SHP77 treated with DMSO at 0.1 percent for 48 hours (cell line): ENCODE data around the gene NEDD4L.

Experiments used
- DNase-seq: peaks from one replicate; lab custom pipeline; 2025; lab: John Stamatoyannopoulos, UW

Gene NEDD4L

GRCh38 chr18:58054041-58054781 is 10.2 kb downstream of the NEDD4L start:
- no peak for DNase-seq

GRCh38 chr18:58055890-58056558 is 12.0 kb downstream of the NEDD4L start:
- DNase-seq: no peak

- no peak for DNase-seq
Observed at GRCh38 chr18:58056852-58057251, 12.8 kb downstream of the NEDD4L start.

- DNase-seq: peak; percentile 36
Observed at GRCh38 chr18:58057291-58057965, 13.4 kb downstream of the NEDD4L start.

GRCh38 chr18:58058720-58059119 is 14.7 kb downstream of the NEDD4L start:
- DNase-seq: no peak

GRCh38 chr18:58060254-58060653 is 16.2 kb downstream of the NEDD4L start:
- no peak for DNase-seq

- no peak for DNase-seq
Observed at GRCh38 chr18:58061349-58061748, 17.3 kb downstream of the NEDD4L start.

- DNase-seq: no peak
Observed at GRCh38 chr18:58064406-58064998, 20.5 kb downstream of the NEDD4L start.

GRCh38 chr18:58065956-58066355 is 21.9 kb downstream of the NEDD4L start:
- DNase-seq: no peak

- DNase-seq: no peak
Observed at GRCh38 chr18:58067601-58068000, 23.6 kb downstream of the NEDD4L start.

GRCh38 chr18:58069099-58069498 is 25.1 kb downstream of the NEDD4L start:
- DNase-seq: no peak

GRCh38 chr18:58069721-58070292 is 25.8 kb downstream of the NEDD4L start:
- no peak for DNase-seq

- no peak for DNase-seq
Observed at GRCh38 chr18:58076052-58076451, 32.0 kb downstream of the NEDD4L start.

GRCh38 chr18:58077329-58077728 is 33.3 kb downstream of the NEDD4L start:
- DNase-seq: no peak

- DNase-seq: no peak
Observed at GRCh38 chr18:58078889-58079573, 35.0 kb downstream of the NEDD4L start.

GRCh38 chr18:58080451-58080850 is 36.4 kb downstream of the NEDD4L start:
- DNase-seq: no peak

- DNase-seq: no peak
Observed at GRCh38 chr18:58087928-58088690, 44.1 kb downstream of the NEDD4L start.

- DNase-seq: no peak
Observed at GRCh38 chr18:58088691-58089065, 44.7 kb downstream of the NEDD4L start.

- no peak for DNase-seq
Observed at GRCh38 chr18:58091099-58091611, 47.1 kb downstream of the NEDD4L start.

GRCh38 chr18:58093311-58093803 is 49.3 kb downstream of the NEDD4L start:
- no peak for DNase-seq

- no peak for DNase-seq
Observed at GRCh38 chr18:58095222-58095621, 51.2 kb downstream of the NEDD4L start.
